ENCODE data around the gene THOC3.
"Not testable (repeated sequence)": the region's sequence is repeated elsewhere in the genome, so short reads cannot be mapped to it uniquely, and the experiment has no call there.

THOC3 gene, protein sequence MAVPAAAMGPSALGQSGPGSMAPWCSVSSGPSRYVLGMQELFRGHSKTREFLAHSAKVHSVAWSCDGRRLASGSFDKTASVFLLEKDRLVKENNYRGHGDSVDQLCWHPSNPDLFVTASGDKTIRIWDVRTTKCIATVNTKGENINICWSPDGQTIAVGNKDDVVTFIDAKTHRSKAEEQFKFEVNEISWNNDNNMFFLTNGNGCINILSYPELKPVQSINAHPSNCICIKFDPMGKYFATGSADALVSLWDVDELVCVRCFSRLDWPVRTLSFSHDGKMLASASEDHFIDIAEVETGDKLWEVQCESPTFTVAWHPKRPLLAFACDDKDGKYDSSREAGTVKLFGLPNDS

GRCh38 chr5:175967471-175968372 lies at the start of gene THOC3:
Gene THOC3, minus strand, starts transcription at chr5:175968315. Its CDS starts 107 bp downstream, at chr5:175968208.
- peak; percentile 73 for DNase-seq

GRCh38 chr5:176017324-176017723 lies 49.2 kb upstream of the THOC3 start:
- not testable (repeated sequence) for DNase-seq

- DNase-seq: not testable (repeated sequence)
These were observed 46.2 kb upstream of the THOC3 start for GRCh38 chr5:176014360-176014759.

DNA sequence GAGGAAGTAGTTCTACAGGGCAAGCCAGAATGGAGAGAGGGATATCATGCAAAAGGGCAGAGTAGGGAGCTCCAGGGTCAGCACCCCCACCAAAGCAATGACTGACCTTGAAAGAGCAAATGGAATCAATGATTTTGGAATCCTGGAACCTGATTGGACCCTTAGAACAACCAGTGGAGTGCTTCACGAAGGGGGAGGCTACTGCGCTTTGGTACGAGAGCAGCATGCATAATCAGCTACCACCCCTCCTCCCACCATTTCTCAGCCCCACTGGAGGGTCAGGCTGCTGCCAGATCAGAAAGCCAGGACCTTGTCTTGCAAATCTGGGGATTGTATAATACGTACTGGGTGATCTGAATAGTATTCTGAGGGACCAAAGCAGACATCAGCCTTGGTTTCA lies 43.0 kb upstream of the THOC3 start:
- DNase-seq: not testable (repeated sequence)

DNA sequence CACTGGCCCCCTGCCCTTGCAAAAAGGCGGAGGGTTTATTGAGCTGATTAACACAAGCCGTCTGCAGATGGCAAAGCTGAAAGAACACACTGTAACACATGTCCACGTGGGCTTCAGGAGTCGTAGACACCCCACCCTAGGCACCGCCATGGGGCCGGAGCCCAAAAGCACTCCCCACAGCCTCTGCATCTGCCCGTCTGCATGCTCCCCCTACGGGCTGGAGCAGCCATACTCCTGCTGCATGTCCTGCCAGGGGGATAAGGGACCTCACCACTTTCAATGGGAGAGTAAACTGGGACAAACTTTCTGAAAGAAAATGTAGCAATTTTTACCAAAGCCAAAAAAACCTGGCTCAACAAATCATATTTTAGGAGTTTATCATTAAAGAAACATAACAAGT lies 42.1 kb upstream of the THOC3 start:
- not testable (repeated sequence) for DNase-seq

GRCh38 chr5:176007220-176007619 lies 39.1 kb upstream of the THOC3 start:
- not testable (repeated sequence) for DNase-seq

- not testable (repeated sequence) for DNase-seq
These were observed 38.7 kb upstream of the THOC3 start for GRCh38 chr5:176006819-176007218.

DNA sequence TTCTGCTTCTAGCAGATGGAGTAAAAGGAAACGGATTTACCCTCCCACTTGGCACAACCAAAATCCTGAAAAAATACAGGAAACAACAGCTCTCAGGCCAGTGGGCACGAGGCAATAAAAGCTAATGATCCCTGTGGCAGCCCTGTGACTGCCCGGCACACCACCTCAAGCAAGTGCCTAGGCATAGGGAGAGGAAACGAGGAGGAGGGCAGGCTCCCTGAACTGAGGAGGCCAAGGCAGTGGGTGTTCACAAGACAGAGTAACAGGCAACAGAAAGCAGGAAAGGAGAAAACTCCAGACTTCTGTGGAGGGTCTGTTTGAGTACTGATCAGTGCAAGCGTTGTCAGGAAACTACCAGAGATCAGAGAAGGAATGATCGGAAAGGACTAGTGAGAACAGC lies 29.9 kb upstream of the THOC3 start:
- DNase-seq: not testable (repeated sequence)

DNA sequence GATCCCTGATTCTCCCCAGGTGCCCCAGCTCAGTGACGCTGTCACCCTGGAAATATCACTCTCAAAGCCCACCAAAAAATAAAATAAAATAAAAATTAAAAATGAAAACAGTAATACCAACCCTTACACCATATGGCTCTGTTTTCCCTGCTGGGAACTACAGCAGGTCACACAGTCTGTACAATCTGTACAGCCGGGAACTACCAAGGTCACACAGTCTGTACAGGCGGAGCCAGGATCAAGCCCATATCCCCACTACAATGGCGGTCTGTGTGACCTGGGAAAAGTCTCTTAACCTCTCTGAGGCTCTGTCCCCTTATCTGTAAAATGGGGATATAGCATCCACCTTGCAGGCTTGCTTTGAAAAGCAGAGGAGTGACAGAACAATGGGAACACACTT lies 29.4 kb upstream of the THOC3 start:
- not testable (repeated sequence) for DNase-seq

- DNase-seq: not testable (repeated sequence)
These were observed 28.7 kb upstream of the THOC3 start for GRCh38 chr5:175996791-175997190.

DNA sequence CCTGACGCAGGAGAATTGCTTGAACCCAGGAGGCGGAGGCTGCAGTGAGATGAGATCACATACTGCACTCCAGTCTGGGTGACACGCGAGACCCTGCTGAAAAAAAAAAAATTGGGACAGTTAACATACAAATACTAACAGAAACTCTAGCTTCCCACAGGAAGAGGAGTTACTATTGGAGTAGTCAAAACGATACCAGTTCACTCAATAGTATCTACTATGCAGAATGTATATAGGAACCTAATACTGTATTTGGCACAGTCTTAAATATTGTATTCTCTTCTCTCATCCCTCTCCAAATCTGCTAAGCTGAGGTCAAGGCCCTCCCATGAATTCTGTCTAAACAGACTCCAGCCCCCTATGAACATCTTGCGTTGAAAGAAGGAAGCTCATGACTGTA lies 27.4 kb upstream of the THOC3 start:
- DNase-seq: not testable (repeated sequence)

DNA sequence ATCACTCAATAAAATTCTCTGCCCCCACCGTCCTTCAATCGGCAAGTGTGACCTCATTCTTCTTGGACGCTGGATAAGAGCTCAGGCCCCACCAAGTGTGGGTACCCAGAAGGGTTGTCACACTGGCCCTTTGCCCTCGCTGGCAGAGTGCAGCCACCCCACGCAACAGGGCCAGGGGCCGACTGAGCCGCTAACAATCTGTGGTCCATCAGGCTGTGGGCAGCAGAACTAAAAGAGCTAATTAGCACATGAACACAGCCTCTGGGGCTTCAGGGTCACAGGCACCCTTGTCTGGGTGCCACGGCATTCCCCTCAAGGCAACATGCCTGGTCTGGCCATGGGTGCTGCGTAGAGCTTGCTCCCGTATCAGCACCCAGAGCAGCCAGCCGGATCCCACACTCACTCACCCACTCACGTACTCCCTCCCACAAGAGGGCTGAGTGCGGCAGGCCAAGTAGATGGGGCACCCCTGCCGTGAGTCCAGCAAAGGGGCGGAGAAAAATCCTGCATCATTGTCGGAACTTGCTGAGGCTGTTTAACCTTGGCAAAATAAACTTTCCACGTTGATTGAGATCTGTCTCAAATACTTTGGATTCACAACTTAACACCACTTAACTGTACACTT lies 11.4 kb upstream of the THOC3 start:
- not testable (repeated sequence) for DNase-seq

GRCh38 chr5:175968381-175968780 lies 266 bp upstream of the THOC3 start:
- DNase-seq: not testable (repeated sequence)

GRCh38 chr5:175962329-175962728 lies 5.8 kb downstream of the THOC3 start:
- not testable (repeated sequence) for DNase-seq

GRCh38 chr5:175960228-175960627 lies 7.9 kb downstream of the THOC3 start:
- DNase-seq: not testable (repeated sequence)

DNA sequence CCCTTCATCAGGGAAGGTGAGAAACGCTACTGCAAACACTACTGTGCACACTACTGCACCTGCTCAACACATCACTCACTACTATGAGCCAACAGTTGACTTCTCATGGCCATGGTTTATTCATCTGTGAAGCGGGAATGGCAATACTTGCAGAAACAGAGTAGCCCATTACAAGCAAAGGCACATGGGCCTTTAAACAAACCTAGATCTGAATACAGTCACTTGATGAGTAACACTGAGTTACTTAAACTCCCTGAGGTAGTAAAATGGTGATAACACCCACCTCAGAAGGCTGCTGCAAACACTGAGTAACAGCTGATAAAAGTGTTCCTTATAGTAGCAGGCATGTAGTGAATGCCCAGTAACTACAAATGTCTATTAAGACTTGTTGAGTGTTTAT lies 9.6 kb downstream of the THOC3 start:
- DNase-seq: not testable (repeated sequence)

DNA sequence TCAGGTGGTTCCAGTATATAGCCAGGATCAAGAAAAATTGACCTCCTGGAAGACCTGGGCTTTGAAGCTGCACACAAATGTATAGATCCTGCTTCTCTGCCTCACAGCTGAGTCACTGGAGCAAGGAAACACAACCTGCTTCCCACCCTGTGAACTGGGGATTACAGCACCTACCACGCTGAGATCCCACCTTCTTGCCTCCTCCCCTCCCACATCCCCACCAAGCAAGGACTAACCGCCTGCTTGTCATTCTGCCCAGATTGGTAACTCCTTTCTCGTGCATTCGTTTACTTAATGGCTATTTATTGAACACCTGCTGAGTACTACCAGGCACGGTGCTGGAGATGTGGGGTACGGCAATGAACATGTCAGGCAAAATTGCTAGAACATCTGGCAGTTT lies 14.0 kb downstream of the THOC3 start:
- DNase-seq: not testable (repeated sequence)

GRCh38 chr5:175952810-175953209 lies 15.3 kb downstream of the THOC3 start:
- not testable (repeated sequence) for DNase-seq

DNA sequence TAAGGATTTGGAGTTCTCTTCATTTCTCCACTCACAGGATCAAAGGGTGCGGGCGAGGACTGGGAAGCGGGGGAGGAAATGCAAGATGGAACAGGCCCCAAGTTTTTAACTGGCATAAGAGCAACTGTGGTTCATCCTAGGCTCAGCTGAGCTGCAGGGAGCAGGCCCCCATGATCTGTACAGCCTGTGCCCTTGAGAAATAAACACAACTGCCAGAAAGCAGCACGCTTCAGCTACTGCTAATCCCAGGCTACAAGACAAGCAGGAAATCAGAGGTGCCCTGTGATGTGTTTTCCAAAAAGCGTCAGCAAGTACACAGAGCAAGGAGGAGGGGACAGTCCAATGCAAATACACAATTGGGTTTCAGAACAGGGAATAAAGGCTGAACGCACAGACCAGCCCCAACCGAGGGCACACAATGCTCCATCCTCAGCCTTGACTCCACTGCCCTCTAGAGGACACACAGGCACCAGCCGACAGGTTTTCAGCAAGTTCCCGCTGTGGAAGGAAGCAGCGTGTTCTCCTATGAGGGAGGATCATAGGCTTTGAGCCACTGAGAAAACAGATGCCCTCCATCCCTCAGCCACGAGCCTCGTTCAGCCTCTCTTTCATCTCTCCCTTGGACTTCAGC lies 16.7 kb downstream of the THOC3 start:
- DNase-seq: not testable (repeated sequence)

GRCh38 chr5:175948329-175949108 lies 19.6 kb downstream of the THOC3 start:
- DNase-seq: not testable (repeated sequence)

- DNase-seq: not testable (repeated sequence)
These were observed 24.9 kb downstream of the THOC3 start for GRCh38 chr5:175943253-175943652.

DNA sequence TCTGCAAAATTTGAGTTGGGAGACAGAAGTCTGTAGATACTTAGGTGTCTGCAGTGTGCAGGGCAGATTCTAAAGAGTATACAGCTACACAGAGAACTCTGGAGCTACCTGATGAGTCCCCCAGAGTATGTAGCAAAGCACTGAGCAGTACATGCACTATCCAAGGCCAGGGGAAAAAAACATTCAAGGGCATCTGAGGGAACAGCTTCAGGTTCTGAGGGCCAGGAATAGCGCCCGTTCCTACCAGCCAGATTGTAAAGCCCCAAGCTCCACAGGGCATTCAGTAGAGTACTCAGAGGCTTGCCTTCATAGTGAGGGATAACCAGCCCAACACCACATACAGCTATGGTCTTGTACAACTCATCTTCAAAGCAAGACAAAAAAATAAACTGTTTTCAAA lies 27.5 kb downstream of the THOC3 start:
- DNase-seq: not testable (repeated sequence)

Data from activated CD8-positive, alpha-beta memory T cell treated with anti-CD3 and anti-CD28 coated beads, Interleukin-2, amount 50 U/mL, for 4 hours (primary cell).